ENCODE results near the gene LDLRAD2.
"Not testable (repeated sequence)": the region's sequence is repeated elsewhere in the genome, so short reads cannot be mapped to it uniquely, and the experiment has no call there.

Gene LDLRAD2

DNA sequence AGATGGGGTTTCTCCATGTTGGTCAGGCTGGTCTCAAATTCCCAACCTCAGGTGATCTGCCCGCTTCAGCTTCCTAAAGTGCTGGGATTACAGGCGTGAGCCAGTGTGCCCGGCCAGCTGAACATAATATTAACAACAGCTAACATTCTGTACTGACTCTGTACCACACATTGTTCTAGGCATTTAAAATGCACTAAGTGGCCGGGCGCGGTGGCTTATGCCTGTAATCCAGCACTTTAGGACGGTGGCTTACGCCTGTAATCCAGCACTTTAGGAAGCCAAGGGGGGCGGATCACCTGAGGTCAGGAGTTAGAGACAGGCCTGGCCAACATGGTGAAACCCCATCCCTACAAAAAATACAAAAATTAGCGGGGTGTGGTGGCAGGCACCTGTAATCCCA is 14.6 kb downstream of the LDLRAD2 start:
- H3K4me1 Mint-ChIP-seq; DNase-seq; H3K27me3 Mint-ChIP-seq; H3K4me3 Mint-ChIP-seq; H3K27ac Mint-ChIP-seq; H3K36me3 Mint-ChIP-seq (ENCODE audit: low read depth); H3K9me3 Mint-ChIP-seq; ATAC-seq: not testable (repeated sequence)

DNA sequence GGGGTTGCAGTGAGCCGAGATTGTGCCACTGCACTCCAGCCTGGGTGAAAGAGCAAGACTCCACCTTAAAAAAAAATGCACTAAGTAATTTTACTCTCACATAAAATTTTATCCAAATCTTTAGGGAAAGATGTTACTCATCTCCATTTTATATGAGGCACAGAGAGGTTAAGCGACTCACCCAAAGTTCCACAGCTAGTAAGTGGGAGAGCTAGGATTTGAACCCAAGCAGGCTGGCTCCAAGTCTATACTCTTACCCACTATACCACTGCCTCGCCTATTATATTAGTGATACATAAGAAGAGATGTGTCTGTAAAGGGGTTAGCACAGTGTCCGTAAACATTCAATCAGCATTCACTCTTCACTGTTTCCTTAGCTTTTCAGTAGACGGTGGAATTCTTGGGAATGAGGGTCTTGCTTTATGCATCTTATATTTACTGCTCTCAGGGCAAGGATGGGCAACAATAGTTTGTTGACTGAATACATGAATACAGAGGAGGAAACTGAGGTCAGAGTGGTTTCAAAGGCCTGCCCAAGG is 15.1 kb downstream of the LDLRAD2 start:
- H3K27me3 Mint-ChIP-seq = no peaks in the 10 kb centered on the region
- H3K27ac Mint-ChIP-seq = no peak overlapping the region
- no peaks in the 10 kb centered on the region for H3K4me1 Mint-ChIP-seq
- no peaks in the 10 kb centered on the region for H3K36me3 Mint-ChIP-seq (ENCODE audit: low read depth)
- no peaks in the 10 kb centered on the region for H3K9me3 Mint-ChIP-seq
- no peak for DNase-seq
- ATAC-seq = no peak
- no peak overlapping the region for H3K4me3 Mint-ChIP-seq

GRCh38 chr1:21828075-21828474 is 16.0 kb downstream of the LDLRAD2 start:
- Mint-ChIP-seq H3K4me1 (no peaks in the 10 kb centered on the region), H3K9me3 (no peaks in the 10 kb centered on the region), H3K27ac (no peak overlapping the region), H3K36me3 (ENCODE audit: low read depth) (peaks cover 3% of the 10 kb centered on the region), H3K4me3 (no peak overlapping the region), H3K27me3 (no peaks in the 10 kb centered on the region)
- DNase-seq = no peak
- no peak for ATAC-seq

GRCh38 chr1:21828506-21829210 is 16.6 kb downstream of the LDLRAD2 start:
- H3K4me1 Mint-ChIP-seq = no peaks in the 10 kb centered on the region
- peaks cover 3% of the 10 kb centered on the region for H3K36me3 Mint-ChIP-seq (ENCODE audit: low read depth)
- H3K27me3 Mint-ChIP-seq = no peaks in the 10 kb centered on the region
- no peak overlapping the region for H3K27ac Mint-ChIP-seq
- DNase-seq (no peak), ATAC-seq (no peak)
- H3K4me3 Mint-ChIP-seq = no peak overlapping the region
- peaks cover under 1% of the 10 kb centered on the region for H3K9me3 Mint-ChIP-seq

GRCh38 chr1:21829294-21829693 is 17.2 kb downstream of the LDLRAD2 start:
- H3K4me3 Mint-ChIP-seq = no peak overlapping the region
- H3K27ac Mint-ChIP-seq = no peak overlapping the region
- DNase-seq = no peak
- peaks cover 6% of the 10 kb centered on the region for H3K36me3 Mint-ChIP-seq (ENCODE audit: low read depth)
- H3K27me3 Mint-ChIP-seq = no peaks in the 10 kb centered on the region
- ATAC-seq = no peak
- peaks cover 7% of the 10 kb centered on the region for H3K9me3 Mint-ChIP-seq
- no peaks in the 10 kb centered on the region for H3K4me1 Mint-ChIP-seq

DNA sequence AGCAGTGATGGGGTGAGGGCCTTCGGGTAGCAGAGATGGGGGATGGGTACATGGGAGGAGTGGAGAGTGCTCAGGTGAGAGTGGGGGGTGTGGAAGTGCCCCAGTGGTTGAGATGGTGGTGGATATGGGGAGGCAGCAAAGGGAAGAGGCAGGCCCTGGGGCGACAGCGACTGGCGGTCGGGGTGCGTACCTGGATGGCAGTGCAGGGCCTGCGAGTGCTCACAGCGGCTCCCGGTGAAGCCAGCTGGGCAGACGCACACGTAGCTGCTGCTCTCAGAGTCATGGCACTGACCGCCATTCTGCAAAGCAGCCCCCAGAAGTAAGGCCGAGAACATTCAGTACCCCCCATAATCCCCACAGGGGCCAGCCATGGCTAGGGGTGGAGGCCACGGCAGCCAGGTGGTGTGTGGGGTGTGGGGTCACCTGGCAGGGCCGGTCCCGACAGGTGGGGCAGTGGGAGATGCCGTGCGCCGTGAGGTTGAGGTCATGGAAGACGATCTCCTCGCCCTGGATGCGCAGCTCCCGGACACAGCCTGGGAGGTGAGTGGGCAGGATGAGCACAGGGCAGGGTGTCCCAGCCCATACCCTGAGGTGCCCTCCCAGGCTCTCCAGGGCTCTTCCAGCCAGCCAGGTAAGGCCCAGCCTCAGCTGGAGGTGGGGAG is 18.9 kb downstream of the LDLRAD2 start:
- Mint-ChIP-seq H3K36me3 (ENCODE audit: low read depth) (peaks cover 15% of the 10 kb centered on the region), H3K4me3 (no peak overlapping the region), H3K4me1 (no peaks in the 10 kb centered on the region), H3K27ac (no peak overlapping the region), H3K9me3 (peaks cover 10% of the 10 kb centered on the region), H3K27me3 (no peaks in the 10 kb centered on the region)
- ATAC-seq (no peak), DNase-seq (no peak)

DNA sequence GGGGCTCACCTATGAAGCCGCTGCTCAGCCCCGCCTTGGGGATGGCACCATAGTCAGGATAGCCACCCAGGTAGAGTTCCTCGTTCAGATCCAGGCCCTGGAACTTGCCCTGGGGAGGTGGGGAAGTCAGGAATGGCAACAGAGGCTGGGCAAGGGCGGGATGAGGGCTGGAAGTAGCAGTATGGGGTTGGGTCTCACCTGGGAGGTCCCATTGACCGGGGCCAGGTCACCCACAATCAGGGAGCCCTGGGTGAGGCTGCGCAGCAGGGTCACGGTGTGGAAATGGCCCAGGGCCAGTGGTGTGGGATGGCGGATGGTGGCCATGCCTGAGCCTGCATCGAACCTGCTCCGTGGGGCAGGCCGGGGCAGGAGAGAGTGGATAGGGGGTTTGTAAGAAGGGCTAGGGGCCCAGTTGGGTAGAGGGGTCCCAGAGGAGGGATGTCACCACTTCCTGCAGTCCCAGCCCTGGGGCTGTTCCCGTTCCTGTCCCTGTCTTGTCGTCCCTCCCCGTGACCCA is 19.4 kb downstream of the LDLRAD2 start:
- no peaks in the 10 kb centered on the region for H3K4me1 Mint-ChIP-seq
- H3K27ac Mint-ChIP-seq = no peak overlapping the region
- no peak overlapping the region for H3K4me3 Mint-ChIP-seq
- H3K27me3 Mint-ChIP-seq = no peaks in the 10 kb centered on the region
- peaks cover 15% of the 10 kb centered on the region for H3K36me3 Mint-ChIP-seq (ENCODE audit: low read depth)
- peaks cover 10% of the 10 kb centered on the region for H3K9me3 Mint-ChIP-seq
- no peak for ATAC-seq
- no peak for DNase-seq

DNA sequence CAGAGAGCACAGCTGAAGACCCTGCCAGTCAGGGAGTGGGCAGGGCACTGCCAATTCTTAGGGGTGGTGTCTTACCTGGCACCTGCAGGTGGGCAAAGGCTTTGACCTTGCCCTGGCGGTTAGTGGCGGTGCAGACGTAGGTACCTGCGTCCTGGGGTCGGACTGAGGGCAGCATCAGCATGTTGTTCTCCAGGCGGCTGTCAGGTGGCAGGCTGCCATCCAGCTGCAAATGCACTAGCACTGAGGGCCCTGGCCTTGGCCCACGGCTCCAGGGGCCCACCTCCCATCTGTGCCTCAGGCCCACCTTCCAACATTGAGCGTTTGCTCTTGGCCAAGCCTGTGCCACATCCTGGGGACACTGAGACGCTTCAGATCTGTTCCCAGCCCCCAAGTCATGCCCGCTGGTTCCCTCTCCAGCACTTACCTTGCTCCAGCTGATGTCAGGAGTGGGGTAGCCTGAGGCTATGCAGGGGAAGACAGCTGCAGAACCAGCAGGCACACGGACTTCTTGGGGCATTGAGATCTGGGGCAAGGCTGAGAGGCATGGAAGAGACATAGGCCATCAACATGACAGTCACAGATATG is 21.4 kb downstream of the LDLRAD2 start:
- ATAC-seq = no peak
- H3K27me3 Mint-ChIP-seq = no peaks in the 10 kb centered on the region
- H3K9me3 Mint-ChIP-seq = peaks cover 10% of the 10 kb centered on the region
- no peak for DNase-seq
- peaks cover 15% of the 10 kb centered on the region for H3K36me3 Mint-ChIP-seq (ENCODE audit: low read depth)
- H3K4me1 Mint-ChIP-seq = no peaks in the 10 kb centered on the region
- H3K27ac Mint-ChIP-seq = no peak overlapping the region
- H3K4me3 Mint-ChIP-seq = no peak overlapping the region

GRCh38 chr1:21834094-21834493 is 22.0 kb downstream of the LDLRAD2 start:
- no peak for DNase-seq
- no peaks in the 10 kb centered on the region for H3K27me3 Mint-ChIP-seq
- no peak for ATAC-seq
- H3K4me3 Mint-ChIP-seq = no peak overlapping the region
- no peak overlapping the region for H3K27ac Mint-ChIP-seq
- no peaks in the 10 kb centered on the region for H3K4me1 Mint-ChIP-seq
- peaks cover 10% of the 10 kb centered on the region for H3K9me3 Mint-ChIP-seq
- H3K36me3 Mint-ChIP-seq (ENCODE audit: low read depth) = peaks cover 15% of the 10 kb centered on the region

DNA sequence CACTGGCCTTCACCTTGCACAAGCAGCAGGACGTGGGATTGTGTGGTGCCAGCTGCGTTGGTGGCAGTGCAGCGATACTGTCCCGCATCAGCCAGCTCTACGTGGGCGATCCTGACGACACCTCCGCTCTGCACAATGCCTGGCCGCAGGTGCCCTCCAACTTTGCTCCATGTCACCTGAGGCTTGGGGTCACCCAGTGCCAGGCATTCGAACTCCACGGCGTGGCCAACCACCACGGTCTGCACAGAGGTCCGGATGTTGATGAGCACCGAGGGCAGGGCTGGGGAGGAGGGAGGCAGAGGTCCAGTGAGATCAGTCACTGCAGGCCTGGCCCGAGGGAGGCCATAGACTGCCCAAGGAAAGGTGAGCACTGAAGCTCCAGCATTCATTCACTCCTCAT is 22.6 kb downstream of the LDLRAD2 start:
- H3K36me3 Mint-ChIP-seq (ENCODE audit: low read depth) = peaks cover 15% of the 10 kb centered on the region
- H3K9me3 Mint-ChIP-seq = peaks cover 10% of the 10 kb centered on the region
- ATAC-seq = no peak
- H3K27ac Mint-ChIP-seq = no peak overlapping the region
- no peak for DNase-seq
- H3K4me3 Mint-ChIP-seq = no peak overlapping the region
- no peaks in the 10 kb centered on the region for H3K27me3 Mint-ChIP-seq
- H3K4me1 Mint-ChIP-seq = no peaks in the 10 kb centered on the region

- Mint-ChIP-seq H3K4me3 (no peak overlapping the region), H3K4me1 (no peaks in the 10 kb centered on the region), H3K9me3 (peaks cover 10% of the 10 kb centered on the region), H3K36me3 (ENCODE audit: low read depth) (peaks cover 15% of the 10 kb centered on the region), H3K27me3 (no peaks in the 10 kb centered on the region), H3K27ac (no peak overlapping the region)
- ATAC-seq (no peak), DNase-seq (no peak)
Measured at GRCh38 chr1:21836010-21836409, 23.9 kb downstream of the LDLRAD2 start.

DNA sequence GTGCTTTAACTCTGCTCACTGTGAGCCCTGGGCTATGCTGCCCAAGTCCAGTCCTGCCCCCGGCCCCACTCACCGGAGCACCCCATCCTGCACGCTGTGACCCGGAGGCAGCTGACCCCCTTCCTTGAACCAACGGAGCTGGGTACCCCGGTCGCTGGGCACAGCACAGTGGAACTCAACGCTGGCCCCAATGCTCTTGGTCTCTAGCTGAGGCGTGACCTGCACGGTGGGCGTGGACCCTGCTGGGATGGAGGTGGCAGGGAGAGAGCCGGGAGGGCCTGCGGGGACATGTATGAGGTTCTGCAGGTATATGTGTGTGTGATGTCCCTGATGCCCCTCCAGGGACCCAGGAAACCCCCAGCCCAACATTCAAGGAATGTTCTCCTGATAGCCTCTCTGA is 24.7 kb downstream of the LDLRAD2 start:
- H3K27ac Mint-ChIP-seq = no peak overlapping the region
- no peak overlapping the region for H3K4me3 Mint-ChIP-seq
- H3K4me1 Mint-ChIP-seq = no peaks in the 10 kb centered on the region
- H3K36me3 Mint-ChIP-seq (ENCODE audit: low read depth) = peaks cover 15% of the 10 kb centered on the region
- H3K27me3 Mint-ChIP-seq = no peaks in the 10 kb centered on the region
- no peak for ATAC-seq
- DNase-seq = no peak
- peaks cover 10% of the 10 kb centered on the region for H3K9me3 Mint-ChIP-seq

GRCh38 chr1:21837476-21837875 is 25.4 kb downstream of the LDLRAD2 start:
- peaks cover 15% of the 10 kb centered on the region for H3K36me3 Mint-ChIP-seq (ENCODE audit: low read depth)

GRCh38 chr1:21838359-21839157 is 26.5 kb downstream of the LDLRAD2 start:
- no peaks in the 10 kb centered on the region for H3K27me3 Mint-ChIP-seq
- no peaks in the 10 kb centered on the region for H3K4me1 Mint-ChIP-seq
- DNase-seq (no peak), ATAC-seq (no peak)
- no peak overlapping the region for H3K27ac Mint-ChIP-seq
- peaks cover 10% of the 10 kb centered on the region for H3K9me3 Mint-ChIP-seq
- H3K4me3 Mint-ChIP-seq = no peak overlapping the region
- H3K36me3 Mint-ChIP-seq (ENCODE audit: low read depth) = peaks cover 13% of the 10 kb centered on the region

More at GRCh38 chr1:21837476-21837875, 25.4 kb downstream of the LDLRAD2 start:
- DNase-seq = no peak
- no peak for ATAC-seq
- Mint-ChIP-seq H3K27me3 (no peaks in the 10 kb centered on the region), H3K9me3 (peaks cover 10% of the 10 kb centered on the region), H3K4me3 (no peak overlapping the region), H3K4me1 (no peaks in the 10 kb centered on the region), H3K27ac (no peak overlapping the region)

All from activated naive CD8-positive, alpha-beta T cell treated with anti-CD3 and anti-CD28 coated beads, Interleukin-2, amount 50 U/mL, for 24 hours (primary cell).